Uterus (tissue), 2 donors: Measurements from ENCODE around the gene CHRDL2.

Experiments
- POLR2A ChIP-seq, 2 donors: fragments of 450-650 bp; IDR thresholded peaks; one replicate each; pipeline ENCODE4 v1.6.1; 2016; ENCODE audit warnings: antibody characterized with exemption in 2 of 2, mild to moderate bottlenecking in 1 of 2, moderate library complexity in 1 of 2
- TF ChIP-seq, protein P1 (sequence below), 4 experiments: fragments of 200-600 bp in 2 of 4; fragments of 450-650 bp in 2 of 4; sonication (generic) in 2 of 4; IDR thresholded peaks; one replicate each; pipeline ENCODE4 v1.5.1; 2016 to 2019; ENCODE audit warnings: antibody characterized with exemption in 4 of 4, mild to moderate bottlenecking in 2 of 4, moderate library complexity in 1 of 4

- TF ChIP-seq, protein P1, sequence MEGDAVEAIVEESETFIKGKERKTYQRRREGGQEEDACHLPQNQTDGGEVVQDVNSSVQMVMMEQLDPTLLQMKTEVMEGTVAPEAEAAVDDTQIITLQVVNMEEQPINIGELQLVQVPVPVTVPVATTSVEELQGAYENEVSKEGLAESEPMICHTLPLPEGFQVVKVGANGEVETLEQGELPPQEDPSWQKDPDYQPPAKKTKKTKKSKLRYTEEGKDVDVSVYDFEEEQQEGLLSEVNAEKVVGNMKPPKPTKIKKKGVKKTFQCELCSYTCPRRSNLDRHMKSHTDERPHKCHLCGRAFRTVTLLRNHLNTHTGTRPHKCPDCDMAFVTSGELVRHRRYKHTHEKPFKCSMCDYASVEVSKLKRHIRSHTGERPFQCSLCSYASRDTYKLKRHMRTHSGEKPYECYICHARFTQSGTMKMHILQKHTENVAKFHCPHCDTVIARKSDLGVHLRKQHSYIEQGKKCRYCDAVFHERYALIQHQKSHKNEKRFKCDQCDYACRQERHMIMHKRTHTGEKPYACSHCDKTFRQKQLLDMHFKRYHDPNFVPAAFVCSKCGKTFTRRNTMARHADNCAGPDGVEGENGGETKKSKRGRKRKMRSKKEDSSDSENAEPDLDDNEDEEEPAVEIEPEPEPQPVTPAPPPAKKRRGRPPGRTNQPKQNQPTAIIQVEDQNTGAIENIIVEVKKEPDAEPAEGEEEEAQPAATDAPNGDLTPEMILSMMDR (IDR thresholded peaks at IDR 0.05), result no peak
- no peak for TF ChIP-seq POLR2A (IDR thresholded peaks at IDR 0.05)
These were observed 49.2 kb upstream of the CHRDL2 start for GRCh38 chr11:74780248-74781005.
